K562 (cell line): Measurements from ENCODE around the gene A1BG. TPM values are rescaled to one million over a fixed set of nuclear protein-coding genes. Genes with fewer than 3 reads are reported as not detected.

Experiments used
- BRD9 ChIP-seq: fragments of 450-650 bp; IDR thresholded peaks from 2 replicates; pipeline ENCODE4 v1.6.1; 2018; ENCODE audit warnings: low read depth; ENCODE audit not compliant: partially characterized antibody
- CHD4 ChIP-seq: fragments of 200-600 bp; sonication (generic); IDR thresholded peaks from 3 replicates; pipeline ENCODE4 v1.6.1; 2012; ENCODE audit warnings: low read depth, mild to moderate bottlenecking, mixed read lengths, low read length, inconsistent platforms; ENCODE audit not compliant: insufficient read depth, insufficient replicate concordance, poor library complexity, severe bottlenecking
- EP400 ChIP-seq: fragments of 450-650 bp; IDR thresholded peaks from 2 replicates; pipeline ENCODE4 v1.6.1; 2017; ENCODE audit warnings: antibody characterized with exemption, mild to moderate bottlenecking, moderate library complexity
- IFI16 ChIP-seq: fragments of 250-450 bp; sonication (Bioruptor Pico); IDR thresholded peaks from 2 replicates; pipeline ENCODE4 v2.1.2; 2022; ENCODE audit warnings: mild to moderate bottlenecking, inconsistent platforms
- KAT7 ChIP-seq: sonication (generic); formaldehyde crosslinking; IDR thresholded peaks from 2 replicates; pipeline ENCODE4 v1.8.0; 2022; ENCODE audit warnings: missing genetic modification reagents, mild to moderate bottlenecking, borderline replicate concordance
- L3MBTL2 ChIP-seq: fragments of 450-650 bp; IDR thresholded peaks from 2 replicates; pipeline ENCODE4 v1.6.1; 2016; ENCODE audit warnings: mild to moderate bottlenecking, moderate library complexity
- POLR2H ChIP-seq: IDR thresholded peaks from 2 replicates; pipeline ENCODE4 v1.6.1; 2016; ENCODE audit warnings: missing genetic modification characterization, low read depth, mild to moderate bottlenecking, control low read depth, missing compliant biosample characterization, moderate library complexity
- PURB ChIP-seq: sonication (generic); formaldehyde crosslinking; IDR thresholded peaks from 2 replicates; pipeline ENCODE4 v1.9.0; 2021; ENCODE audit warnings: low read depth, mild to moderate bottlenecking, missing genetic modification reagents
- RBM15 ChIP-seq: fragments of 200-400 bp; formaldehyde crosslinking; IDR thresholded peaks from 2 replicates; pipeline ENCODE4 v1.6.1; 2018; ENCODE audit warnings: mild to moderate bottlenecking, low read length, moderate library complexity; ENCODE audit not compliant: insufficient read depth
- SMARCA4 ChIP-seq: fragments of 450-650 bp; IDR thresholded peaks from 2 replicates; pipeline ENCODE4 v1.6.1; 2016
- ZNF140 ChIP-seq: fragments of 250-450 bp; sonication (Bioruptor Pico); IDR thresholded peaks from 2 replicates; pipeline ENCODE4 v1.8.0; 2021; ENCODE audit warnings: moderate library complexity, mild to moderate bottlenecking, inconsistent platforms
- ZNF253 ChIP-seq: fragments of 250-450 bp; sonication (Bioruptor Pico); conservative IDR thresholded peaks from 2 replicates; pipeline ENCODE4 v1.6.1; 2021; ENCODE audit warnings: mild to moderate bottlenecking
- ZNF408 ChIP-seq: fragments of 250-450 bp; sonication (Bioruptor Pico); IDR thresholded peaks from 2 replicates; pipeline ENCODE4 v1.4.0; 2020; ENCODE audit warnings: low read depth, mild to moderate bottlenecking, moderate library complexity
- ZNF445 ChIP-seq: fragments of 250-450 bp; sonication (Bioruptor Pico); IDR thresholded peaks from 2 replicates; pipeline ENCODE4 v1.4.0; 2020; ENCODE audit warnings: low read depth, mild to moderate bottlenecking, moderate library complexity
- ZNF584 ChIP-seq: fragments of 200-800 bp; sonication (Bioruptor generic); IDR thresholded peaks from 2 replicates; pipeline ENCODE4 v1.6.1; 2016; ENCODE audit warnings: low read depth, mild to moderate bottlenecking, missing genetic modification characterization, missing compliant biosample characterization
- ZNF668 ChIP-seq: fragments of 250-450 bp; sonication (Bioruptor Pico); IDR thresholded peaks from 2 replicates; pipeline ENCODE4 v1.8.0; 2022; ENCODE audit warnings: mild to moderate bottlenecking, inconsistent platforms
- polyA plus RNA-seq, 8 experiments: library from polyadenylated mRNA; depleted of rRNA in 4 of 8; stranded (reverse) in 5 of 8; unstranded in 3 of 8; fragments of >200 nt; fragmentation: Nextera tagmentation in 2 of 8; fragmentation: Illumina TruSeq in 1 of 8; extraction: Ambion mirVana in 2 of 8; extraction: Trizol in 1 of 8; gene quantifications; 2 replicates each; pipeline versions ENCODE4 v1.2.1 to v1.2.3, GENCODE V29; 2011 to 2014; ENCODE audit warnings: inconsistent platforms in 1 of 8, missing spikeins in 1 of 8
- total RNA-seq, 7 experiments: library from RNA; depleted of rRNA in 6 of 7; stranded (reverse); fragments of >200 nt in 6 of 7; fragmentation: Illumina TruSeq in 2 of 7; extraction: Trizol in 2 of 7; gene quantifications; 2 replicates each; pipeline versions ENCODE4 v1.2.1 to v1.2.3, GENCODE V29; 2011 to 2021; ENCODE audit warnings: low replicate concordance in 1 of 7
- TF ChIP-seq, protein P1 (sequence below): IDR thresholded peaks from 3 replicates; pipeline ENCODE4 v1.6.1; 2011; ENCODE audit warnings: borderline replicate concordance, mild to moderate bottlenecking, moderate library complexity; ENCODE audit not compliant: insufficient read length; ENCODE audit errors: extremely low read depth
- TF ChIP-seq, protein P2 (sequence below): fragments of 450-650 bp; IDR thresholded peaks from 2 replicates; pipeline ENCODE4 v1.6.1; 2017; ENCODE audit warnings: mild to moderate bottlenecking, moderate library complexity
- TF ChIP-seq, protein P3 (sequence below): fragments of 250-450 bp; sonication (Bioruptor Pico); IDR thresholded peaks from 2 replicates; pipeline ENCODE4 v1.8.0; 2022; ENCODE audit warnings: moderate library complexity, mild to moderate bottlenecking, inconsistent platforms
- TF ChIP-seq, protein P4 (sequence below): sonication (generic); formaldehyde crosslinking; IDR thresholded peaks from 2 replicates; pipeline ENCODE4 v1.5.0; 2020; ENCODE audit warnings: missing genetic modification reagents
- TF ChIP-seq, protein P5 (sequence below): IDR thresholded peaks from 2 replicates; pipeline ENCODE4 v1.6.1; 2011; ENCODE audit not compliant: insufficient read length; ENCODE audit errors: extremely low read depth

Gene A1BG
- total and polyA plus RNA-seq, 9 of the 15 experiments (the other 6 are each of a cell fraction or from before 2014, with no cell fraction given) = 0.10 to 19.8 (median 2.6) TPM

DNA sequence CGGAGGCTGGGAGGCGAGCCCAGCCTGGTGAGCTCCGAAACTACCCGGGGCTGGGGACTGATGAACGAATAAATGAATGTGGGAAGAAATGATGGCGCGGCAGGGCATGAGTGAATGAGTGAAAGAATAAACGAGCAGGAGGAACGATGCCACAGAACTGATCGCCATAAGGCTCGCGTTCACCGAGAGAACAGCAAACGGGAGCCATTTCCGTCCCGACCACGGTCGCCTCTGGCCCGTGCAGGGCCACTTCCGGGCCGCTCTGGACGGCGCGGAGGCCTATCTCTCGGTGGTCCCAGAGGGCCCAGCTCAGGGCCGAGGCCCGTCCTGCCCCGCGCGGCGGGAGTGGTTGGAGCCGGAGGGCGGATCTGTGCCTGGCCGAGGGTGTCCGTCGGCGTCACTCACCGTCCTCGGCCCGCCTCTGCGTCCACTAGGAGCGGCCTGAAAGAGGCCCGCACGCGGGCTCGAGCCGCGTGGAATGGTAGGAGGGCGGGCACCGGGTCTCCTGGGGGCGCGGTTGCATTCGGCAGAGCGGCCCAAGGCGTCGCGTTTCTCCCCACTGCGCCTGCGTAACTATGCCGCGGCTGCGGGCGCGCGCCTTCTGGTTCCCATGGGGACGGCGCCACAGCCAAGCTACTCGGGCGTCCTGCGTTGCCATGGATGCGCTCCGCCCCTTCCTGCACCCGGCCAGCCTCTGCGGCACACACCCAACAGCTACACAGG is 9.1 kb upstream of the A1BG start, which contains the start of gene ZNF497 (continued):
- TF ChIP-seq, protein P1, sequence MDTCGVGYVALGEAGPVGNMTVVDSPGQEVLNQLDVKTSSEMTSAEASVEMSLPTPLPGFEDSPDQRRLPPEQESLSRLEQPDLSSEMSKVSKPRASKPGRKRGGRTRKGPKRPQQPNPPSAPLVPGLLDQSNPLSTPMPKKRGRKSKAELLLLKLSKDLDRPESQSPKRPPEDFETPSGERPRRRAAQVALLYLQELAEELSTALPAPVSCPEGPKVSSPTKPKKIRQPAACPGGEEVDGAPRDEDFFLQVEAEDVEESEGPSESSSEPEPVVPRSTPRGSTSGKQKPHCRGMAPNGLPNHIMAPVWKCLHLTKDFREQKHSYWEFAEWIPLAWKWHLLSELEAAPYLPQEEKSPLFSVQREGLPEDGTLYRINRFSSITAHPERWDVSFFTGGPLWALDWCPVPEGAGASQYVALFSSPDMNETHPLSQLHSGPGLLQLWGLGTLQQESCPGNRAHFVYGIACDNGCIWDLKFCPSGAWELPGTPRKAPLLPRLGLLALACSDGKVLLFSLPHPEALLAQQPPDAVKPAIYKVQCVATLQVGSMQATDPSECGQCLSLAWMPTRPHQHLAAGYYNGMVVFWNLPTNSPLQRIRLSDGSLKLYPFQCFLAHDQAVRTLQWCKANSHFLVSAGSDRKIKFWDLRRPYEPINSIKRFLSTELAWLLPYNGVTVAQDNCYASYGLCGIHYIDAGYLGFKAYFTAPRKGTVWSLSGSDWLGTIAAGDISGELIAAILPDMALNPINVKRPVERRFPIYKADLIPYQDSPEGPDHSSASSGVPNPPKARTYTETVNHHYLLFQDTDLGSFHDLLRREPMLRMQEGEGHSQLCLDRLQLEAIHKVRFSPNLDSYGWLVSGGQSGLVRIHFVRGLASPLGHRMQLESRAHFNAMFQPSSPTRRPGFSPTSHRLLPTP = no peak
- TF ChIP-seq POLR2H (tag) (peak; percentile 88), RBM15 (no peak), ZNF668 (CRISPR knock-in tag) (no peak), PURB (no peak), BRD9 (peak; percentile 88), ZNF445 (CRISPR knock-in tag) (0 out of 2 replicates have a peak, but pooled peaks have one; percentile 48), CHD4 (no peak), KAT7 (CRISPR knock-in tag) (no peak), L3MBTL2 (peak; percentile 70; the same call in 1 of the 2 replicates), IFI16 (CRISPR knock-in tag) (no peak), ZNF253 (CRISPR knock-in tag) (no peak), EP400 (peak; percentile 96), SMARCA4 (no peak), ZNF408 (no peak), ZNF584 (CRISPR knock-in tag) (no peak), ZNF140 (CRISPR knock-in tag) (no peak)
- TF ChIP-seq, protein P2, sequence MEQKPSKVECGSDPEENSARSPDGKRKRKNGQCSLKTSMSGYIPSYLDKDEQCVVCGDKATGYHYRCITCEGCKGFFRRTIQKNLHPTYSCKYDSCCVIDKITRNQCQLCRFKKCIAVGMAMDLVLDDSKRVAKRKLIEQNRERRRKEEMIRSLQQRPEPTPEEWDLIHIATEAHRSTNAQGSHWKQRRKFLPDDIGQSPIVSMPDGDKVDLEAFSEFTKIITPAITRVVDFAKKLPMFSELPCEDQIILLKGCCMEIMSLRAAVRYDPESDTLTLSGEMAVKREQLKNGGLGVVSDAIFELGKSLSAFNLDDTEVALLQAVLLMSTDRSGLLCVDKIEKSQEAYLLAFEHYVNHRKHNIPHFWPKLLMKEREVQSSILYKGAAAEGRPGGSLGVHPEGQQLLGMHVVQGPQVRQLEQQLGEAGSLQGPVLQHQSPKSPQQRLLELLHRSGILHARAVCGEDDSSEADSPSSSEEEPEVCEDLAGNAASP = no peak
- TF ChIP-seq, protein P3, sequence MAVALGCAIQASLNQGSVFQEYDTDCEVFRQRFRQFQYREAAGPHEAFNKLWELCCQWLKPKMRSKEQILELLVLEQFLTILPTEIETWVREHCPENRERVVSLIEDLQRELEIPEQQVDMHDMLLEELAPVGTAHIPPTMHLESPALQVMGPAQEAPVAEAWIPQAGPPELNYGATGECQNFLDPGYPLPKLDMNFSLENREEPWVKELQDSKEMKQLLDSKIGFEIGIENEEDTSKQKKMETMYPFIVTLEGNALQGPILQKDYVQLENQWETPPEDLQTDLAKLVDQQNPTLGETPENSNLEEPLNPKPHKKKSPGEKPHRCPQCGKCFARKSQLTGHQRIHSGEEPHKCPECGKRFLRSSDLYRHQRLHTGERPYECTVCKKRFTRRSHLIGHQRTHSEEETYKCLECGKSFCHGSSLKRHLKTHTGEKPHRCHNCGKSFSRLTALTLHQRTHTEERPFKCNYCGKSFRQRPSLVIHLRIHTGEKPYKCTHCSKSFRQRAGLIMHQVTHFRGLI (CRISPR knock-in tag) = no peak
- TF ChIP-seq, protein P4, sequence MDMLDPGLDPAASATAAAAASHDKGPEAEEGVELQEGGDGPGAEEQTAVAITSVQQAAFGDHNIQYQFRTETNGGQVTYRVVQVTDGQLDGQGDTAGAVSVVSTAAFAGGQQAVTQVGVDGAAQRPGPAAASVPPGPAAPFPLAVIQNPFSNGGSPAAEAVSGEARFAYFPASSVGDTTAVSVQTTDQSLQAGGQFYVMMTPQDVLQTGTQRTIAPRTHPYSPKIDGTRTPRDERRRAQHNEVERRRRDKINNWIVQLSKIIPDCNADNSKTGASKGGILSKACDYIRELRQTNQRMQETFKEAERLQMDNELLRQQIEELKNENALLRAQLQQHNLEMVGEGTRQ (CRISPR knock-in tag) = no peak
- TF ChIP-seq, protein P5, sequence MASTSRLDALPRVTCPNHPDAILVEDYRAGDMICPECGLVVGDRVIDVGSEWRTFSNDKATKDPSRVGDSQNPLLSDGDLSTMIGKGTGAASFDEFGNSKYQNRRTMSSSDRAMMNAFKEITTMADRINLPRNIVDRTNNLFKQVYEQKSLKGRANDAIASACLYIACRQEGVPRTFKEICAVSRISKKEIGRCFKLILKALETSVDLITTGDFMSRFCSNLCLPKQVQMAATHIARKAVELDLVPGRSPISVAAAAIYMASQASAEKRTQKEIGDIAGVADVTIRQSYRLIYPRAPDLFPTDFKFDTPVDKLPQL = no peak
